GM18511 (cell line): ENCODE measurements around the gene ADCY1.
"Not testable (repeated sequence)": the region's sequence is repeated elsewhere in the genome, so short reads cannot be mapped to it uniquely, and the experiment has no call there.

ENCODE experiments used
- ATAC-seq: cut with Tn5 transposase; IDR thresholded peaks from one replicate; pipeline ENCODE4 v1.9.1; 2021; ENCODE audit warnings: mild to moderate bottlenecking, moderate library complexity; ENCODE audit not compliant: unreplicated experiment

Gene ADCY1

GRCh38 chr7:45708046-45708950 lies 134.1 kb downstream of the ADCY1 start:
- ATAC-seq: no peak

- no peak for ATAC-seq
These were observed 135.2 kb downstream of the ADCY1 start for GRCh38 chr7:45709168-45710042.

- ATAC-seq: no peak
These were observed 136.3 kb downstream of the ADCY1 start for GRCh38 chr7:45710271-45711160.

DNA sequence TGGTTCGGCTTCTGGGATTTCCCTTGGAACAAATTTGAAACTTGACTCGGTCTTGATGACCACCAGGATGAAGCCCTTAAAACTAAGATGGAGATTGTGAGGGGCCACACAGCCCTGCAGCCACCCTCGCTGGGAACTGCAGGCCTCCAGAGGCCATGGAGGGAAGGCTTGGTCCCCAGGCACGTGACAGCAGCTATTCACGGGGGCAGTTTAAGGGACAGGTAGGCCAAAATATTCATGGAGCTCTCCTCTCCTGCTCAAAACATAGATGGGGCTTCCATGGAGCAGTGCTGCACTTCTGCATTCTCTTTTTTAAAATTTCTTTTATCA lies 137.0 kb downstream of the ADCY1 start:
- ATAC-seq: no peak

DNA sequence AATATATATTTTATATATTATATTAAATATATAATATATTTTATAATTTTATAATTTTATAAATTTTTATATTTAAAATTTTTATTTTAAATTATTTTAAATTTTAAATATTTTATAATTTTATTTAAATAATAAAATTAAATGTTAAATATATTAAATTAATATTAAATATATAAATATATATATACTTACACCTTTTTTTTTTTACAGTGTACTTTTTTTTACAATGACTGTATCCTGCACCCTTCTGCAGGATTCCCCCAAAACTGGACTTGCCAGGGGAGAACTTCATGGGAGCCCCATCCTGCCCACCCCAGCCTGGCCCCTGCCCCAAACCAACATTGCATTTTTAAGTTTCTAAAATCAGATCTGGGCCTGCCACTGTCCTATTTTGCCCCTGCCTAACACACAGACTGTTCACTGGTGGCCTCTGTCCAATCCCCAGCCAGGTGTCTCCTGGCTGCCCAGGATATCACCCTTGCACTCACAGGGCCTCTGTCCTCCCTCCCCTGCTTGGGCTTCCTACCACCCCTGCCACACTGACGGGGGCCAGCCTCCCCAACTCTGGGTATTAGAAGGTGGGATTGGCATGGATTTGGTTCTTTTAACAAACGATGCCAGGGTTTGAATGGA lies 138.0 kb downstream of the ADCY1 start:
- no peak for ATAC-seq

DNA sequence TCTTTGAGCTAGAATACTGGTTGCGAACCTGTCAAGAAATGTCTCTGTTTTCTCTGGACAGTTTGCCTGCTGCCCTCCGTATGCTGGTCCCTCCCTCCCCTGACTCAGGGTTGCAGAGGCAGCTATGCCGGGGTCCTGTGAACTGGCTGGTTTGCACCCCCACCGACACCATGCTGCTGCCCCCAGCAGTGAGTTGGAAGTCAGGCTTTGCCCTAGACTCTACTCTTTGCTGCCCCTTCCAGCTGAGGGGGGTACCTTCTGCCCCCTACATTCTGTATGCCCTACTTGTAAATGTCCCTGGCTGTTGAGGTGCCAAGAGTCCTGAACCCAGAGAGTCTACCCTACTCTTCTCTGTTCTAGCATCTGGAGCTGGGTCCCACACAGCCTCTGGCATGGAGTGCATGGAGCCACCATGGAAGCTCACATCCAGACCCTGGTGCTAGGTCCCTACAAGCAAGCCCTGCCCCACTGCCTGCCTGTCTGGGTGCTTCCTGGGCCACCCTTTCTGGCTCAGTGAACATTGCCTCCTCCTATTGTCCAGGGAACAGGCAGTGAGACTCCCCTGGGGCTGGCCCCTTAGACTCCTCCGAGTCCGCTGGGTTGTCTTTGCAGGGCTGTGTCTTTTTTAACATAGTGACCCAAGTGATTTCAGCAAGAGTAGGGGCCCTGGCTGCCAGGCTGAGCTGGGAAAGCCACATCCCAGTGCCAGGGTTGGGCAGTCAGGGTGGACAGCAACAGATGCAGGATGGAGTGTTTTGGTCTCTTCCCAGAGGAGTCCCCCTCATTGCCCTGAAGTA lies 138.9 kb downstream of the ADCY1 start:
- no peak for ATAC-seq

DNA sequence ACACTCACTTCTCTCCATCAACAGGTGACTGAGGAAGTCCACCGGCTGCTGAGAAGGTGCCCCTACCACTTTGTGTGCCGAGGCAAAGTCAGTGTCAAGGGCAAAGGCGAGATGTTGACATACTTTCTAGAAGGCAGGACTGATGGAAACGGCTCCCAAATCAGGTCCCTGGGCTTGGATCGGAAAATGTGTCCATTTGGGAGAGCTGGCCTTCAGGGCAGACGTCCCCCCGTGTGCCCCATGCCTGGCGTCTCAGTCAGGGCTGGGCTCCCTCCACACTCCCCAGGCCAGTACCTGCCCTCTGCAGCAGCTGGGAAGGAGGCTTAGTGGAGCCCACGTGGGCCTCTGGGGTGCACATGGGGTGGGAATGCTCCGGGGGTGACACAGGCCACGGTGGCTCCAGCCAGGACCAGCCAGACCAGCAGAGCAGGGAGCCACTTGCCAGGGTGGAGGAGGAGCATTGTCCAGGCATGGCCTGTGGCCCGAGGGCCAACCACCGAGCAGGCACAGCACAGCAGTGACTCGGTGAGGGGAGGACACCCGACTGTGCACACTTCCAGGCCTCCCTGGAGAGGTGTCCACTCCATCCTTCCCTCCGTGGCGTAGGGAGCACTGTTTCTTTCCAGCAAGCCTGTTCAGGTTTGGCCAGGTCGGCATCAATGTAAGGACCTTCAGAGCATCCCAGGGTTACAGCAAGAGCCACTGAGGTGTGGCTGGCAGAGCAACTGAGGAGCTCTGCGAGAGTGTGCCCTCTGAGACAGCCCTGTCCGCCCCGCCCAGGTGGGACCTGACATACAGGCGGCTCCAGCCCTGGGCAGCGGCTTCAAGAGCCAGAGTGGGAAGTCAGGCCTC lies 139.7 kb downstream of the ADCY1 start:
- ATAC-seq: no peak

DNA sequence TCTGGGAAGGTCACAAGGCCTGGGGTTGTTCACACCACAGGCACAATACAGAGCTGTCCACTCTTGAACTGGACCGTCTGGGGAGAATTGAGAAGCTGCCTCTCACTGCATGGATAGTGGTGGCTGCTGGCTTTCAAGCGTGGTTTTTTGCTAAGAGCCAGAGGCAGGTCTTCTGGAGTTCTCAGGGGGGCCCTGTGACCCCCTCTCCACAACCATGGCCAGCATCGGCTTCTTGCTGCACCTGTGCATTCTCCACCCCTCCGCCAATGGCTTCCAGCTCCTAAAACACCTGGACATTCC lies 140.3 kb downstream of the ADCY1 start:
- no peak for ATAC-seq

DNA sequence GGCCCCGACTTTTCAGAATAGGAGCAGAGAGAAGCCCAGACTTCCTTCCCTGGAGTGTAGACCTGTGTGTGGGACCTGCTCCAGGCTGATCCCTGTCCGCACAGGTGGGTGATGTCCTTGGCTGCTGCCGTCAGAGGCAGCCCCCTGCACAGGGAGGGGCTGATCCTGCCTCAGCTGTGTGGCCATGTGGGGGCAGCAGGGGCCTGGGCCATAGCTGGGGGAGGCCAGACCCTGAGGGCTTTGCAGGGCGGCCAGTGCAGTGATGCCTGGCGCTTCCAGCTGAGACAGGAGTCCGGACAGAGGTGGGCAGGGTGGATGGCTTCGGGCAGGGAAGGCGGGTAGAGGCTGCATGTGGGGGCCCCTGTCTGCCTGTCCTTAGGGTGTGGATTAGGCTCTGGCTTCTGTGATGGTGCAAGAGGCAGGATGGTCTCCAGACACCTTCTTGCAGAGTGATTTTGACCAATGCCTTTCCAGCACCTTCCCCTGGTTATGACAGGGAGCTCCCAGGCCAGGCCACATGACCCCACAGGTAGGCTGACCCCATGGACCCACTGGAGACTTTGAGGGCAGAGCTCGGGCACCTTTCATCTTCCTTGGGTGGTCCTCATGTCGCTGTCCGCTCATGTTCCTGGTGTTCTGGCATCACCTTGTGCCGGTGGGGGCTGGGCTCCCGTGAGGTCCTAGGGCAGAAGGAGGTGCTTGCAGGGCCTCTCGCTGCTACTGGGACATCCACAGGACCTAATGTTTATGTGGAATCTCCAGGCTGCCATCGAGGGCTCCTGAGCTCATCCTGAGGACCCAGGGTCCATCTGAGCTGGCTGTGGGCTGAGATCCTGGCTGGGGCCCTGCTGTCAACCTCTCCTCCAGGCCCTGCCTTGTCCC lies 141.5 kb downstream of the ADCY1 start:
- no peak for ATAC-seq

DNA sequence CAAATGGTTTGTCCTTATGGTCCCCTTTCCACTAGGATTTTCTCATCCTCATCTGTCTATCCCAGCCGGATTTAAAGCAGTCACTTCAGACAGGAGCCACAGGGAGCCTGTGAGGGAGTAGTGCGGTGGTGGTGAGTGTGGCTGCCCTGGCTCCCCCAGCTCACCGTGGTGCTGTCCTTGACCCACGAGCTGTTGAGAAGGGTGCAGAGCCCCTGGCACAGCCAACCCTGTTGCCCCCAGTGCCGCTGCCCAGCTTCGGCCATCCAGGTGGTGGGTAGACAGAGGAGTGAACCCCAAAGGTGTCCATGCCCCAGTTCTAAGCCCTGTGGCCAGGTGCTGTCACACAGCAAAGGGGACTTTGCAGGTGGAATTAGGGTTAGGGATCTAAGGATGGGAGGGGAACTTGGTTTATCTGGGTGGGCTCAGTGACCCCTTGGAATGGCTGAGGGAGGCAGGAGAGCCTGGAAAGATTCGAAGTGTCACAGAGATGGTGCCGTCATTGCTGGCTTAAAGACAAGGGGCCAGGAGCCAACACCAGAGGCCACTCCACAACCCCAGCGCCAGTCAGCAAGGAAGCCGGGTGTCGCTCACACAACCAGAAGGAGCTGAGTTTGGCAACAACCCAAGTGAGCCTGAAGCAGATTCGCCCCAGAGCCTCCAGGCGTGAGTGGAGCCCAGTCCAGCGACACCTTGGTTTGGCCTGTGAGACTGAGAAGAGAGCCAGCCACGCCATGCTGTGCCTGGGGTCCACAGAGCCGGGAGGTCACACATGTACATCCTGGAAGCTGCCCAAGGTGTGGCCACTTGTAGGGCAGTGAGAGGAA lies 142.4 kb downstream of the ADCY1 start:
- ATAC-seq: no peak

GRCh38 chr7:45717537-45718235 lies 143.5 kb downstream of the ADCY1 start:
- no peak for ATAC-seq

GRCh38 chr7:45718464-45719330 lies 144.5 kb downstream of the ADCY1 start:
- ATAC-seq: no peak

DNA sequence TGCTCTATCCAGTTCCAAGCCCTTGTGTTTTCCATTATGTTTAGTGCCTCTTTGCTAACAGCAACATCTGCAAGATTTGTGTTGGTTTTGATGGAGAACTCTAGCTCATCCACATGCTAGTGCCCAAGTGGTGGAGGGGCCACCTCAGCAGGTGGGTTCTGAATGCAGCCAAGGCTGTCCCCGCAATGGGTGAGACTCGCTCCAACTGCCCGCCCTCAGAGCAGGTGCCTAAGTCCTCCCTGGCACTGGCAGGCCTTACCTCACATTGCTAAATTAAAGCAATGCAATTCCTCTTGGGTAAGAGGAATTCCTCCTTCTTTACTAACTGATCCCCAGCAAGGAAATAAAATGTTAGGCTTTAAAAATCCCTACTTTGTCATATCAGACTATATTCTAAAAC lies 146.8 kb downstream of the ADCY1 start:
- ATAC-seq: no peak

GRCh38 chr7:45721686-45722598 lies 147.8 kb downstream of the ADCY1 start:
- no peak for ATAC-seq

GRCh38 chr7:45725231-45725630 lies 151.1 kb downstream of the ADCY1 start:
- not testable (repeated sequence) for ATAC-seq
